Mammary microvascular endothelial cell (primary cell): Measurements from ENCODE around the gene KCNK13. TPM values are rescaled to one million over a fixed set of nuclear protein-coding genes. Genes with fewer than 3 reads are reported as not detected.

ENCODE experiments used
- total RNA-seq: library from RNA; depleted of rRNA; stranded (reverse); fragments of >200 nt; gene quantifications from 2 replicates; pipeline ENCODE4 v1.2.3, GENCODE V29; 2015

The KCNK13 gene
- total RNA-seq, result not detected in 2 replicates

DNA sequence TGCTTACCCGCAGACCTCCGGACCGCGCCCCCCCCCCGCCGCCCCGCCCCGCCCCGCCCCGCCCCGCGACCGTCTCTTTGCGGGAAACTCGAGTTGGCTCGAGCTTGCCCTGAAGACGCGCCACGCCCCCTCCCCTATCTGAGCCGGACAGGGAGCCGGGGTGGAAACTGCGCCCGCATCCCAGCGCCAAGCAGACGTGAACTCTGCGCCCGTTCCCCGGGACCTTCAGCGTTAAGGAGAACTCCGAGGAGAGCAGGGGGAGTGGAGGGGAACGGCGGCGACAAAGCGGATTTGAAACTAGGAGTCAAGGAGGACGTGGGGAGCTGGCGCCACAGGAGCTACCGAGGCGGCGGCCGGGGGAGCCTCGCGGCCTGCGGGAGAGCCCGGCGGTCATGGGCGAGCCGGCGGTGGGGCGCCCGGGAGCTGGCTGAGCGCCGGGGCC is at the start of gene KCNK13:
KCNK13 (plus strand) TSS at position 310 of the 442 bp plus-strand sequence. CDS start 212 bp downstream, outside the sequence.

Other genes with a start within 250 kb of the KCNK13 start
- gene EFCAB11, start 107.3 kb upstream of the KCNK13 start, total RNA-seq, result 4.1 and 10.8 TPM in 2 replicates
- gene TDP1, start 106.1 kb upstream of the KCNK13 start, total RNA-seq, result 28.5 and 35.9 TPM in 2 replicates
- gene PSMC1, start 194.6 kb downstream of the KCNK13 start, total RNA-seq, result 226 and 235 TPM in 2 replicates